Measurements from ENCODE around the gene ULK2.

DNA sequence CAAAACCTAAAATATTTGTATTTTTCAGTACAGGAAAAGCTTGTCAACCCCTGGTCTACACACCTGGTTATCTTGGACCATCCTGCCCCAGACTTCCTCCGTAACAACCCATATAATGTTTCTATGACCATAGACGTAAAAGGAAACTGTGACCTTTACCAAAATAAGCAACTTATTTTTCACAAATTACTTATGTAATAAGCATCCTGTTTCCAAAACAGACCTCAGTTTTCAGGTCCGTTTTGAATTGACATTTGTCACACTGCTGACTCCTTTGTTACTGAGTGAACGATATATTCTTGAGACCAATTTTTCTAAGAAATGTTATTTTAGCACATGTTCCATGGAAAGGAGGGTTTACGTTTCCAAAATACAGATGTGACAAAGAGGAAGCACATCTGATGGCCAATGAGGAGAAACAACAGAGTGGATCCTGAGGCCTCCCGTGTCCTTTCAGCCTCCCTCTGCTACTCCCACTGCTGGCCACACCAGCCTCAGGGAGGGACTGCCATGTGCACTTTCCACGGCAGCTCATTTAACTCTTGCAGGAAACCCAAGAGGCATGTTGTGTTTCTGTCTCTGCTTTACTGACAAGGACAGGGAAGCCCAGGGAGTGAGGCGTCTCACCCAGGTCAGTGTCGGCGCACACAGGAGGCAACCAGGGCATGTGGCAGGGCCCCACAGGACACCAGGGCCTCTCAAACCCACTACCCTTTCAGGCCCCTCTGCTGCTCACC lies 99.5 kb downstream of the ULK2 start:
- TF ChIP-seq, protein P1, sequence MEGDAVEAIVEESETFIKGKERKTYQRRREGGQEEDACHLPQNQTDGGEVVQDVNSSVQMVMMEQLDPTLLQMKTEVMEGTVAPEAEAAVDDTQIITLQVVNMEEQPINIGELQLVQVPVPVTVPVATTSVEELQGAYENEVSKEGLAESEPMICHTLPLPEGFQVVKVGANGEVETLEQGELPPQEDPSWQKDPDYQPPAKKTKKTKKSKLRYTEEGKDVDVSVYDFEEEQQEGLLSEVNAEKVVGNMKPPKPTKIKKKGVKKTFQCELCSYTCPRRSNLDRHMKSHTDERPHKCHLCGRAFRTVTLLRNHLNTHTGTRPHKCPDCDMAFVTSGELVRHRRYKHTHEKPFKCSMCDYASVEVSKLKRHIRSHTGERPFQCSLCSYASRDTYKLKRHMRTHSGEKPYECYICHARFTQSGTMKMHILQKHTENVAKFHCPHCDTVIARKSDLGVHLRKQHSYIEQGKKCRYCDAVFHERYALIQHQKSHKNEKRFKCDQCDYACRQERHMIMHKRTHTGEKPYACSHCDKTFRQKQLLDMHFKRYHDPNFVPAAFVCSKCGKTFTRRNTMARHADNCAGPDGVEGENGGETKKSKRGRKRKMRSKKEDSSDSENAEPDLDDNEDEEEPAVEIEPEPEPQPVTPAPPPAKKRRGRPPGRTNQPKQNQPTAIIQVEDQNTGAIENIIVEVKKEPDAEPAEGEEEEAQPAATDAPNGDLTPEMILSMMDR (IDR thresholded peaks at IDR 0.05; ENCODE audit: low read depth, low read length) = no peak
- no peak for TF ChIP-seq MYC (IDR thresholded peaks at IDR 0.05; ENCODE audit: low read depth, low read length)
- TF ChIP-seq, protein P2, sequence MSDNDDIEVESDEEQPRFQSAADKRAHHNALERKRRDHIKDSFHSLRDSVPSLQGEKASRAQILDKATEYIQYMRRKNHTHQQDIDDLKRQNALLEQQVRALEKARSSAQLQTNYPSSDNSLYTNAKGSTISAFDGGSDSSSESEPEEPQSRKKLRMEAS (IDR thresholded peaks at IDR 0.05; ENCODE audit: low read depth, low read length) = no peak
- TF ChIP-seq POLR2A (IDR thresholded peaks at IDR 0.05; ENCODE audit: extremely low read depth, insufficient read length) = no peak

Measured in NB4 (cell line).